Measurements from ENCODE around the gene CDH4. TPM values are rescaled to one million over a fixed set of nuclear protein-coding genes. Genes with fewer than 3 reads are reported as not detected.

CDH4 gene
- total and polyA plus RNA-seq, 2 of the 4 experiments (the other 2 are of a cell fraction), result 1.6 to 3.5 TPM

DNA sequence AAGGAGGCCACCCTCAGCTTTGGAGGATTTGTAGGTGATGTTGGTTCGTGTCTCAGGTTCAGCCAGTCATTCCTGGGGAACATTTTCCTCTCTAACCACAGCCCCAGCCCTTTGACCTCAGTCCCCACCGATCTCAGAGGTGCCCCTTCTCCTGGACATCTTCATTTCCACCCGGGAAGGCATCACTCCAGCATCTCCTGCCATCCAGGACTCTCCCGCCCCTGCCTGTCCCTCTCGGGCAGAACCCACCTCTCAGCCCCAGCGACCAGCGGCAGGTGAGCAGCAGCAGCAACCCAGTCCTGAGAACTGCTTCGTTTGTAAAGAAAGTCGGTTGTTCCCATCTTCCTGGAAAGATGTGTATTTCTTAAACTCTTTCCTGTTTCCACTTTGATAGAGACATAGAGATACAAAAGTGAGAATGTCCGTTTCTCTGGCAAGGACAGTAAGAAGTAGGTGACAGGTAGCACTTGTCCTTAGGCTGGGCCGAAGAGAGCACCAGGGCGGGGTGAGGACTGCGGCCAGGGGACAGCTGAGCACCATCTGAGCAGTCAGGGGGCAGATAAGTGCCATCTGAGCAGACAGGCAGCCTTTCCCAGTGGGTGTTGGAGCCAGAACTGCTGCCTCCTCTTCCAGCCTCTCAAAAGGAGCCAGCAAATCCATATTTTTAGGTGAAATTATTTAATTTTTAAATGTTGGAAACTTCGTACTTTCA, 142.2 kb downstream of the CDH4 start:
- Histone ChIP-seq H3K4me3 (ENCODE audit: insufficient read depth, low read depth, low read length) (no peak overlapping the region), H3K9me1 (ENCODE audit: insufficient read depth, low read length) (no peaks in the 10 kb centered on the region), H3K56ac (ENCODE audit: extremely low read depth, insufficient read depth, low read length) (no peak overlapping the region), H3K14ac (replicated peaks; ENCODE audit: low read depth, low read length) (no peak overlapping the region), H3K4ac (ENCODE audit: low read depth, low read length) (no peak overlapping the region), H4K5ac (ENCODE audit: low read depth, low read length) (no peak overlapping the region), H2AK9ac (replicated peaks; ENCODE audit: low read depth, low read length, poor library complexity) (no peak overlapping the region), H2BK120ac (ENCODE audit: low read depth, low read length) (no peak overlapping the region), H2BK5ac (ENCODE audit: low read depth, low read length, poor library complexity, severe bottlenecking) (no peak overlapping the region), H3K27ac (ENCODE audit: insufficient read depth, low read length) (no peak overlapping the region), H3K23ac (ENCODE audit: low read depth, low read length) (no peak overlapping the region), H3K4me2 (ENCODE audit: low read depth, low read length) (no peak overlapping the region), H3K79me1 (ENCODE audit: low read depth in 1 of 2, low read length in 2 of 2) (no peaks in the 10 kb centered on the region), H2BK20ac (ENCODE audit: low read depth, low read length) (no peak overlapping the region), H3K4me1 (ENCODE audit: control insufficient read depth, insufficient read depth, low read length) (0 out of 2 replicates have a peak, but pooled peaks cover 4% of the 10 kb centered on the region), H3K18ac (ENCODE audit: low read depth, low read length) (no peak overlapping the region), H2AFZ (replicated peaks; ENCODE audit: low read length, poor library complexity) (no peak overlapping the region), H3K36me3 (ENCODE audit: control insufficient read depth, insufficient read depth, low read length) (no peaks in the 10 kb centered on the region), H3K9ac (ENCODE audit: low read depth, low read length) (no peak overlapping the region), H3K27me3 (ENCODE audit: control insufficient read depth, insufficient read depth, low read length) (no peaks in the 10 kb centered on the region), H2AK5ac (ENCODE audit: low read depth, low read length) (no peak overlapping the region), H4K91ac (ENCODE audit: insufficient read depth, low read depth, low read length) (no peak overlapping the region), H4K8ac (ENCODE audit: low read depth in 2 of 2, low read length in 2 of 2) (no peak overlapping the region), H3K9me3 (ENCODE audit: control insufficient read depth, insufficient read depth, low read length) (peaks cover 2% of the 10 kb centered on the region; the same call in 1 of the 2 replicates), H2BK15ac (ENCODE audit: low read depth, low read length) (no peak overlapping the region), H4K20me1 (ENCODE audit: insufficient read depth, low read length) (no peaks in the 10 kb centered on the region)
- ATAC-seq (ENCODE audit: low read depth) (no peak), DNase-seq (no peak)
- intact Hi-C loops (cut with micrococcal nuclease), result no loop called here
- dilution Hi-C loops (cut with HindIII; ENCODE audit: low sequenced_read_pairs, unreplicated experiment), result no loop called here
- in situ Hi-C loops (cut with MboI; ENCODE audit: low sequenced_read_pairs), result no loop called here
- POLR2A ChIA-PET (ENCODE audit: unreplicated experiment), result no interaction called here
- no TSS peak for BruUV-seq (replicated peaks)
- 94% methylated on average over 3 of the region's 14 CpGs; no CpG with 5 or more reads in 1 of the 2 experiments for WGBS, 2 experiments (ENCODE audit: extremely low coverage in 2 of 2, insufficient read length in 1 of 2)
- TF ChIP-seq MXI1 (IDR thresholded peaks at IDR 0.05; ENCODE audit: borderline replicate concordance, low read depth, low read length) (no peak), CHD1 (IDR thresholded peaks at IDR 0.05; ENCODE audit: low read depth, low read length) (no peak), CEBPB (IDR thresholded peaks at IDR 0.05; ENCODE audit: low read depth, low read length) (no peak), ELK1 (IDR thresholded peaks at IDR 0.05; ENCODE audit: borderline replicate concordance, low read depth, low read length) (no peak), MAFK (IDR thresholded peaks at IDR 0.05; ENCODE audit: low read depth, low read length) (no peak), RAD21 (IDR thresholded peaks at IDR 0.05; ENCODE audit: low read length) (no peak), RFX5 (IDR thresholded peaks at IDR 0.05; ENCODE audit: low read depth, low read length) (no peak), FOS (IDR thresholded peaks at IDR 0.05; ENCODE audit: low read depth, low read length) (no peak), RCOR1 (IDR thresholded peaks at IDR 0.05; ENCODE audit: insufficient replicate concordance, low read length) (no peak), POLR2A (IDR thresholded peaks at IDR 0.05; ENCODE audit: low read depth, low read length) (no peak), NFE2L2 (IDR thresholded peaks at IDR 0.05; ENCODE audit: low read depth, low read length) (no peak), SMC3 (IDR thresholded peaks at IDR 0.05; ENCODE audit: low read depth, low read length) (no peak), BHLHE40 (IDR thresholded peaks at IDR 0.05; ENCODE audit: low read depth, low read length) (no peak), MAZ (IDR thresholded peaks at IDR 0.05; ENCODE audit: borderline replicate concordance, low read depth, low read length) (no peak)
- TF ChIP-seq, protein P1, sequence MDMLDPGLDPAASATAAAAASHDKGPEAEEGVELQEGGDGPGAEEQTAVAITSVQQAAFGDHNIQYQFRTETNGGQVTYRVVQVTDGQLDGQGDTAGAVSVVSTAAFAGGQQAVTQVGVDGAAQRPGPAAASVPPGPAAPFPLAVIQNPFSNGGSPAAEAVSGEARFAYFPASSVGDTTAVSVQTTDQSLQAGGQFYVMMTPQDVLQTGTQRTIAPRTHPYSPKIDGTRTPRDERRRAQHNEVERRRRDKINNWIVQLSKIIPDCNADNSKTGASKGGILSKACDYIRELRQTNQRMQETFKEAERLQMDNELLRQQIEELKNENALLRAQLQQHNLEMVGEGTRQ (IDR thresholded peaks at IDR 0.05; ENCODE audit: low read depth, low read length), result no peak
- TF ChIP-seq, protein P2, sequence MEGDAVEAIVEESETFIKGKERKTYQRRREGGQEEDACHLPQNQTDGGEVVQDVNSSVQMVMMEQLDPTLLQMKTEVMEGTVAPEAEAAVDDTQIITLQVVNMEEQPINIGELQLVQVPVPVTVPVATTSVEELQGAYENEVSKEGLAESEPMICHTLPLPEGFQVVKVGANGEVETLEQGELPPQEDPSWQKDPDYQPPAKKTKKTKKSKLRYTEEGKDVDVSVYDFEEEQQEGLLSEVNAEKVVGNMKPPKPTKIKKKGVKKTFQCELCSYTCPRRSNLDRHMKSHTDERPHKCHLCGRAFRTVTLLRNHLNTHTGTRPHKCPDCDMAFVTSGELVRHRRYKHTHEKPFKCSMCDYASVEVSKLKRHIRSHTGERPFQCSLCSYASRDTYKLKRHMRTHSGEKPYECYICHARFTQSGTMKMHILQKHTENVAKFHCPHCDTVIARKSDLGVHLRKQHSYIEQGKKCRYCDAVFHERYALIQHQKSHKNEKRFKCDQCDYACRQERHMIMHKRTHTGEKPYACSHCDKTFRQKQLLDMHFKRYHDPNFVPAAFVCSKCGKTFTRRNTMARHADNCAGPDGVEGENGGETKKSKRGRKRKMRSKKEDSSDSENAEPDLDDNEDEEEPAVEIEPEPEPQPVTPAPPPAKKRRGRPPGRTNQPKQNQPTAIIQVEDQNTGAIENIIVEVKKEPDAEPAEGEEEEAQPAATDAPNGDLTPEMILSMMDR (conservative IDR thresholded peaks at IDR 0.05; ENCODE audit: low read depth, low read length), result no peak
- CTCF ChIA-PET, result no interaction called here

All from IMR-90 (cell line).